ENCODE data around the gene IPPK. TPM values are rescaled to one million over a fixed set of nuclear protein-coding genes. Genes with fewer than 3 reads are reported as not detected.

The IPPK gene
- total RNA-seq, 4 donors from 2014 or later: 8.0 to 18.8 (median 11.0) TPM

- peak overlapping the region; percentile 62 to 96 (median 86) for H3K4me3 ChIP-seq
- no peak for DNase-seq (ENCODE audit: low spot score in 2 of 2)
- H3K27ac ChIP-seq: peak overlapping the region in 3 of 4 donors; percentile 25 to 94 (median 89)
- 17% methylated on average over 14 of the region's 14 CpGs for WGBS, 2 donors
- no peak for TF ChIP-seq CTCF (IDR thresholded peaks at IDR 0.05)
- no peaks in the 10 kb centered on the region for H3K9me3 ChIP-seq
- peaks cover 0 to 21% (median 0%) of the 10 kb centered on the region in 3 donors for H3K36me3 ChIP-seq
- peaks cover 0 to 50% (median 17%) of the 10 kb centered on the region in 4 donors for H3K4me1 ChIP-seq
- H3K27me3 ChIP-seq: no peaks in the 10 kb centered on the region
These were observed 995 bp downstream of the IPPK start for GRCh38 chr9:92668746-92669526.

- Histone ChIP-seq H3K36me3 (peaks cover 0 to 26% (median 0%) of the 10 kb centered on the region in 3 donors), H3K4me3 (no peak overlapping the region), H3K27me3 (no peaks in the 10 kb centered on the region), H3K4me1 (peaks cover 0 to 50% (median 17%) of the 10 kb centered on the region in 4 donors), H3K9me3 (no peaks in the 10 kb centered on the region), H3K27ac (no peak overlapping the region)
- TF ChIP-seq EP300 (IDR thresholded peaks at IDR 0.05): no peak
- TF ChIP-seq CTCF (IDR thresholded peaks at IDR 0.05): no peak
- no peak for TF ChIP-seq POLR2A (IDR thresholded peaks at IDR 0.05)
- 81 to 83% methylated on average over 8 of the region's 8 CpGs for WGBS, 2 donors
- no peak for DNase-seq (ENCODE audit: low spot score in 2 of 2)
These were observed 2.9 kb downstream of the IPPK start for GRCh38 chr9:92666912-92667532.

DNA sequence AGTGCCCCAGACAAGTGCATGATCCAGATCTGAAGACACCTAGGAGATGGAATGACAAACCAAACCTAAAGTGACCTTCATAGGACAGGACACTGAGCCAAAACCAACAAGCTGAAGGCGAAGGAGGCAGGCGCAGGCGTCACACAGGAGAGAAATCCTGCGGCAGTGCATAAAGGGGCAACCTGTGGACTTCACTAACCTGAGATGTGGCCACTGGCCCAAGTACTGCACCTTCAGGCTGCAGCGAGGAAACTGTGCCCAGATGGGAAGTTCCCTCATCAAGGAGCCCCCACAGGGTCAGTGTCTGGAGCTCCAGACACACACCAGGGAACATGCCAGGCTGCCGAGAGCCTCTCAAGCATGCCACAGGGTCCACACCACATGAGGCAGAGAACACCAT, 3.7 kb downstream of the IPPK start:
- 80 to 87% methylated on average over 5 to 6 of the region's 6 CpGs for WGBS, 2 donors
- Histone ChIP-seq H3K4me1 (peaks cover 0 to 48% (median 15%) of the 10 kb centered on the region in 4 donors), H3K4me3 (no peak overlapping the region), H3K9me3 (no peaks in the 10 kb centered on the region), H3K27ac (no peak overlapping the region), H3K27me3 (no peaks in the 10 kb centered on the region), H3K36me3 (peaks cover 0 to 30% (median 0%) of the 10 kb centered on the region in 3 donors)
- no peak for DNase-seq (ENCODE audit: low spot score in 2 of 2)
- TF ChIP-seq POLR2A (IDR thresholded peaks at IDR 0.05) (no peak), EP300 (IDR thresholded peaks at IDR 0.05) (no peak), CTCF (IDR thresholded peaks at IDR 0.05) (no peak)

DNA sequence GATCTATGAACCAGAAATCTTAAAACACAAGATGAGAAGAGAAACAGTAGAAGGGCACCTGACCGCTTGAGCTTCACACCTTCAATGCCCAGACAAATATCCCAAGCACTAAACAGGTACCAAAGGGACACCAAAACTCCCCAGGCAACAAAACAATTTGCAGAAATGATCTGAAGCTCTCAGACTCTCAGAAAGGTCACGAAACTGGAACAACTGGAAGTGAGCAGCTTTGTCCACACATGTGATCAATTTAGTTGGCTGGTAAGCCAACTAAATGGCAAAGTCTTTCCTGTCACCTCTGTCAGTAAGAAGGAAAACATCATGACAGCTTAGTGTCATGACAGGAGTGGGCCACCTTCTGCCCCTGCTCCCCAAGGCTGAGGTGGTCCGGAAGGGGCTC, 4.1 kb downstream of the IPPK start:
- Histone ChIP-seq H3K36me3 (peaks cover 0 to 30% (median 0%) of the 10 kb centered on the region in 3 donors), H3K27ac (no peak overlapping the region), H3K4me3 (no peak overlapping the region), H3K4me1 (peaks cover 0 to 48% (median 11%) of the 10 kb centered on the region in 4 donors), H3K27me3 (no peaks in the 10 kb centered on the region), H3K9me3 (no peaks in the 10 kb centered on the region)
- DNase-seq (ENCODE audit: low spot score in 2 of 2): no peak
- WGBS, 2 donors: 83 to 84% methylated on average over 3 of the region's 3 CpGs
- TF ChIP-seq CTCF (IDR thresholded peaks at IDR 0.05): no peak
- no peak for TF ChIP-seq EP300 (IDR thresholded peaks at IDR 0.05)
- no peak for TF ChIP-seq POLR2A (IDR thresholded peaks at IDR 0.05)

Data from tibial nerve (tissue), 4 donors.